ENCODE data around the gene FAM47C.
"Not testable (repeated sequence)": the region's sequence is repeated elsewhere in the genome, so short reads cannot be mapped to it uniquely, and the experiment has no call there.

DNA sequence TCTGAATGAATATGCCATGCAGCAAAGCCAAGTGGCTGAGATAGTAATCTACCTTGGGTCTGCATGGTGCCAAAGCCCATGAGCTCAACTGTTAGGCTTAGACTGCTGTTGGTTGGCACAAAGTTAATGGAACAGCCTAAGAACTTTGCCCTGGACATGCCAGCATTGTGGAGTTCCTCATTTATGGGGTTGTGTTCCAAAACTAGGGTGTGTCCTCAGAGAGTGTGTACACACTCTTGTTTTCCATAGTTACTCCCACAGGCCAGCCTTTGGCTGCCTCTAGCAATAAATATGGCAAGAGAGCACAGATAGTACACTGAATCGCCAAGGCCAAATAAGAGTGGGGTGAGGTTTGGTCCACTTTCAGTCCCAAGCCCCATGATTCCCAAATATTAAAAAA lies 30.6 kb downstream of the FAM47C start:
- not testable (repeated sequence) for TF ChIP-seq CTCF (IDR thresholded peaks at IDR 0.05); POLR2AphosphoS5 (IDR thresholded peaks at IDR 0.05; ENCODE audit: insufficient read depth in 1 of 2, low read depth in 1 of 2); POLR2A (IDR thresholded peaks at IDR 0.05)
